H1 (cell line): ENCODE results near the gene SLC25A21.

Source experiments
- ASH2L ChIP-seq: fragments of 200-600, 300-600 bp; sonication (generic); IDR thresholded peaks from one replicate; pipeline ENCODE4 v1.7.1; 2017; ENCODE audit warnings: low read length
- CHD7 ChIP-seq: fragments of 300-600 bp; sonication (generic); IDR thresholded peaks from 2 replicates; pipeline ENCODE4 v1.7.1; 2012; ENCODE audit warnings: low read length, moderate library complexity, mild to moderate bottlenecking, inconsistent platforms; ENCODE audit not compliant: insufficient replicate concordance
- CTCF ChIP-seq, 3 experiments: IDR thresholded peaks; 1 replicate in 2 of 3; 2 replicates in 1 of 3; pipeline versions ENCODE4 v1.5.1 to v1.6.1; 2011; ENCODE audit warnings: low read length in 3 of 3, mild to moderate bottlenecking in 3 of 3, inconsistent platforms in 2 of 3, low read depth in 1 of 3, moderate library complexity in 1 of 3; ENCODE audit not compliant: insufficient read depth in 1 of 3; ENCODE audit errors: control extremely low read depth in 1 of 3
- EP300 ChIP-seq, 2 experiments: IDR thresholded peaks; 1 replicate in 1 of 2; 2 replicates in 1 of 2; pipeline ENCODE4 v1.6.1; 2011 to 2012; ENCODE audit warnings: low read depth in 2 of 2, low read length in 2 of 2, mild to moderate bottlenecking in 2 of 2, borderline replicate concordance in 1 of 2, inconsistent platforms in 1 of 2, moderate library complexity in 1 of 2
- GABPA ChIP-seq: IDR thresholded peaks from 2 replicates; pipeline ENCODE4 v1.6.1; 2011; ENCODE audit warnings: mild to moderate bottlenecking, low read length, moderate library complexity, borderline replicate concordance; ENCODE audit not compliant: insufficient read depth
- KDM1A ChIP-seq: fragments of 200-600, 300-600 bp; sonication (generic); IDR thresholded peaks from 2 replicates; pipeline ENCODE4 v1.7.1; 2016; ENCODE audit warnings: mild to moderate bottlenecking, low read length, borderline replicate concordance
- MAX ChIP-seq: IDR thresholded peaks from 2 replicates; pipeline ENCODE4 v1.6.1; 2012; ENCODE audit warnings: inconsistent platforms
- PHF8 ChIP-seq: fragments of 200-600 bp; sonication (generic); conservative IDR thresholded peaks from 2 replicates; pipeline ENCODE4 v1.7.1; 2012; ENCODE audit warnings: low read depth, mild to moderate bottlenecking, inconsistent platforms, low read length, moderate library complexity
- POLR2A ChIP-seq, 2 experiments: IDR thresholded peaks; 1 replicate in 1 of 2; 2 replicates in 1 of 2; pipeline ENCODE4 v1.6.1; 2011; ENCODE audit warnings: low read depth in 2 of 2, low read length in 2 of 2, mild to moderate bottlenecking in 2 of 2; ENCODE audit errors: control extremely low read depth in 1 of 2
- RAD21 ChIP-seq, 2 experiments: IDR thresholded peaks in 1 of 2; conservative IDR thresholded peaks in 1 of 2; 2 replicates each; pipeline ENCODE4 v1.6.1; 2011; ENCODE audit warnings: low read depth in 2 of 2, low read length in 2 of 2, improper control_type of control experiment in 1 of 2, inconsistent platforms in 1 of 2, mild to moderate bottlenecking in 1 of 2, moderate library complexity in 1 of 2
- RFX5 ChIP-seq: IDR thresholded peaks from 2 replicates; pipeline ENCODE4 v1.6.1; 2011; ENCODE audit warnings: low read depth, low read length, improper control_type of control experiment, borderline replicate concordance
- TCF12 ChIP-seq: IDR thresholded peaks from 2 replicates; pipeline ENCODE4 v1.6.1; 2011; ENCODE audit warnings: low read depth, mild to moderate bottlenecking, low read length

- TF ChIP-seq CTCF (IDR thresholded peaks at IDR 0.05; ENCODE audit: control extremely low read depth in 1 of 3, insufficient read depth in 1 of 3, low read depth in 1 of 3, low read length in 3 of 3) (no peak), MAX (no peak), EP300 (IDR thresholded peaks at IDR 0.05; ENCODE audit: borderline replicate concordance in 1 of 2, low read depth in 2 of 2, low read length in 2 of 2) (no peak), ASH2L (no peak), POLR2A (IDR thresholded peaks at IDR 0.05; ENCODE audit: control extremely low read depth in 1 of 2, low read depth in 2 of 2, low read length in 2 of 2) (no peak), TCF12 (no peak), PHF8 (no peak), CHD7 (no peak), KDM1A (no peak), RFX5 (no peak), GABPA (no peak), RAD21 (IDR thresholded peaks at IDR 0.05 in 1 of 2, conservative IDR thresholded peaks at IDR 0.05 in 1 of 2; ENCODE audit: low read depth in 2 of 2, low read length in 2 of 2) (no peak)
These were observed 33.5 kb downstream of the SLC25A21 start for GRCh38 chr14:37138898-37139297.
